ENCODE data around the gene CERS3. TPM values are rescaled to one million over a fixed set of nuclear protein-coding genes. Genes with fewer than 3 reads are reported as not detected.

The CERS3 gene
- total RNA-seq, 1 experiment from 2014 or later = 0.11 TPM

- Histone ChIP-seq H2AFZ (ENCODE audit: low read length) (no peak overlapping the region), H3K79me2 (ENCODE audit: low read length) (no peaks in the 10 kb centered on the region), H3K9me3 (ENCODE audit: low read length) (no peaks in the 10 kb centered on the region), H4K20me1 (ENCODE audit: low read length) (no peaks in the 10 kb centered on the region), H3F3A (ENCODE audit: low read length, unreplicated experiment) (no peaks in the 10 kb centered on the region), H3K9me2 (replicated peaks; ENCODE audit: low read length) (no peaks in the 10 kb centered on the region), H3K27me3 (ENCODE audit: low read length) (peaks cover 81% of the 10 kb centered on the region), H3K27ac (ENCODE audit: low read length) (no peak overlapping the region), H3K4me3 (ENCODE audit: low read length) (no peak overlapping the region), H3K36me3 (ENCODE audit: low read depth, low read length) (no peaks in the 10 kb centered on the region), H3K4me2 (ENCODE audit: low read length) (no peak overlapping the region), H3K4me1 (ENCODE audit: insufficient read depth, low read length) (no peaks in the 10 kb centered on the region), H3K9ac (ENCODE audit: low read length) (no peak overlapping the region)
- no peak for DNase-seq
- no peak for ATAC-seq
- ChIA-PET POLR2A (ENCODE audit: unreplicated experiment) (no interaction called here), CTCF (no interaction called here)
- BruUV-seq (replicated peaks) = no TSS peak
- no peak for TF ChIP-seq EZH2phosphoT487 (IDR thresholded peaks at IDR 0.05; ENCODE audit: borderline replicate concordance, low read length)
- no peak for TF ChIP-seq EZH2 (IDR thresholded peaks at IDR 0.05; ENCODE audit: low read length, unreplicated experiment)
- TF ChIP-seq, protein P1, sequence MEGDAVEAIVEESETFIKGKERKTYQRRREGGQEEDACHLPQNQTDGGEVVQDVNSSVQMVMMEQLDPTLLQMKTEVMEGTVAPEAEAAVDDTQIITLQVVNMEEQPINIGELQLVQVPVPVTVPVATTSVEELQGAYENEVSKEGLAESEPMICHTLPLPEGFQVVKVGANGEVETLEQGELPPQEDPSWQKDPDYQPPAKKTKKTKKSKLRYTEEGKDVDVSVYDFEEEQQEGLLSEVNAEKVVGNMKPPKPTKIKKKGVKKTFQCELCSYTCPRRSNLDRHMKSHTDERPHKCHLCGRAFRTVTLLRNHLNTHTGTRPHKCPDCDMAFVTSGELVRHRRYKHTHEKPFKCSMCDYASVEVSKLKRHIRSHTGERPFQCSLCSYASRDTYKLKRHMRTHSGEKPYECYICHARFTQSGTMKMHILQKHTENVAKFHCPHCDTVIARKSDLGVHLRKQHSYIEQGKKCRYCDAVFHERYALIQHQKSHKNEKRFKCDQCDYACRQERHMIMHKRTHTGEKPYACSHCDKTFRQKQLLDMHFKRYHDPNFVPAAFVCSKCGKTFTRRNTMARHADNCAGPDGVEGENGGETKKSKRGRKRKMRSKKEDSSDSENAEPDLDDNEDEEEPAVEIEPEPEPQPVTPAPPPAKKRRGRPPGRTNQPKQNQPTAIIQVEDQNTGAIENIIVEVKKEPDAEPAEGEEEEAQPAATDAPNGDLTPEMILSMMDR (conservative IDR thresholded peaks at IDR 0.05; ENCODE audit: low read depth, low read length) = no peak
- intact Hi-C loops (cut with micrococcal nuclease) = no loop called here
Measured at GRCh38 chr15:100531823-100532327, 3.1 kb upstream of the CERS3 start.

DNA sequence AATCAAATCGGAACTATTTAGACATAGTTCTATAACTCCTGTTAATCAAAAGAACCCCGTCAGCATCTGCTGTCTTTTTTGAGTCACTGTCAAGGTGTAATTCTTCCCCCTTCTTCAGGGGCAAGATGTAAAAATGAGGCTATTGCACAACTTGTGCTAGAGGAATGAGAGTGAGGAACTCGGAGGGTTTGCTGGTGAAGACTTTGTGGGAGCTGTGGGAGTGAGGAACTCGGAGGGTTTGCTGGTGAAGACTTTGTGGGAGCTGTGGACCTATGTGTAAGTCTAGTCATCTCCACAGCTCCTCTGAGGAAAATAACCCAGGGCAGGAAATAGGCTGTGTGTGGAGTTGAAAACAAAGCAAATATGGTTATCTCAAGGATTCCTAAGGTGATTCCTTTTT, 2.5 kb upstream of the CERS3 start:
- CTCF ChIA-PET = no interaction called here
- intact Hi-C loops (cut with micrococcal nuclease) = no loop called here
- POLR2A ChIA-PET (ENCODE audit: unreplicated experiment) = no interaction called here

GRCh38 chr15:100529556-100529955, 806 bp upstream of the CERS3 start:
- H3K9me2 ChIP-seq (replicated peaks; ENCODE audit: low read length) = no peaks in the 10 kb centered on the region
- no peak overlapping the region for H3K27ac ChIP-seq (ENCODE audit: low read length)
- no peaks in the 10 kb centered on the region for H3K9me3 ChIP-seq (ENCODE audit: low read length)
- no peak overlapping the region for H3K4me2 ChIP-seq (ENCODE audit: low read length)
- H3F3A ChIP-seq (ENCODE audit: low read length, unreplicated experiment) = no peaks in the 10 kb centered on the region
- BruUV-seq (replicated peaks) = no TSS peak
- no peaks in the 10 kb centered on the region for H3K79me2 ChIP-seq (ENCODE audit: low read length)
- ATAC-seq (no peak), DNase-seq (no peak)
- no peaks in the 10 kb centered on the region for H4K20me1 ChIP-seq (ENCODE audit: low read length)
- no peak overlapping the region for H3K4me3 ChIP-seq (ENCODE audit: low read length)
- no peak for TF ChIP-seq EZH2phosphoT487 (IDR thresholded peaks at IDR 0.05; ENCODE audit: borderline replicate concordance, low read length)
- TF ChIP-seq EZH2 (IDR thresholded peaks at IDR 0.05; ENCODE audit: low read length, unreplicated experiment) = no peak
- TF ChIP-seq, protein P1 (conservative IDR thresholded peaks at IDR 0.05; ENCODE audit: low read depth, low read length) = no peak
- peaks cover 83% of the 10 kb centered on the region for H3K27me3 ChIP-seq (ENCODE audit: low read length)
- ChIA-PET POLR2A (ENCODE audit: unreplicated experiment) (no interaction called here), CTCF (no interaction called here)
- no peak overlapping the region for H2AFZ ChIP-seq (ENCODE audit: low read length)
- H3K4me1 ChIP-seq (ENCODE audit: insufficient read depth, low read length) = no peaks in the 10 kb centered on the region
- H3K36me3 ChIP-seq (ENCODE audit: low read depth, low read length) = no peaks in the 10 kb centered on the region
- intact Hi-C loops (cut with micrococcal nuclease) = no loop called here
- no peak overlapping the region for H3K9ac ChIP-seq (ENCODE audit: low read length)

More for the DNA sequence above, 2.5 kb upstream of the CERS3 start:
- Histone ChIP-seq H3K9me2 (replicated peaks; ENCODE audit: low read length) (no peaks in the 10 kb centered on the region), H3K27ac (ENCODE audit: low read length) (no peak overlapping the region), H3F3A (ENCODE audit: low read length, unreplicated experiment) (no peaks in the 10 kb centered on the region), H3K4me2 (ENCODE audit: low read length) (no peak overlapping the region), H3K9me3 (ENCODE audit: low read length) (no peaks in the 10 kb centered on the region), H2AFZ (ENCODE audit: low read length) (no peak overlapping the region), H3K4me3 (ENCODE audit: low read length) (no peak overlapping the region), H3K27me3 (ENCODE audit: low read length) (peaks cover 74% of the 10 kb centered on the region), H3K36me3 (ENCODE audit: low read depth, low read length) (no peaks in the 10 kb centered on the region), H3K4me1 (ENCODE audit: insufficient read depth, low read length) (no peaks in the 10 kb centered on the region), H4K20me1 (ENCODE audit: low read length) (no peaks in the 10 kb centered on the region), H3K79me2 (ENCODE audit: low read length) (no peaks in the 10 kb centered on the region), H3K9ac (ENCODE audit: low read length) (no peak overlapping the region)
- DNase-seq (no peak), ATAC-seq (no peak)
- no TSS peak for BruUV-seq (replicated peaks)
- TF ChIP-seq EZH2 (IDR thresholded peaks at IDR 0.05; ENCODE audit: low read length, unreplicated experiment) = no peak
- TF ChIP-seq, protein P1 (conservative IDR thresholded peaks at IDR 0.05; ENCODE audit: low read depth, low read length) = no peak
- no peak for TF ChIP-seq EZH2phosphoT487 (IDR thresholded peaks at IDR 0.05; ENCODE audit: borderline replicate concordance, low read length)

Measured in PC-3 (cell line).